Keratinocyte (primary cell): ENCODE measurements around the gene WWC1.

ENCODE experiments used
- CTCF ChIP-seq, 3 experiments: IDR thresholded peaks in 1 of 3; conservative IDR thresholded peaks in 1 of 3; optimal IDR thresholded peaks in 1 of 3; 2 replicates in 2 of 3; 3 replicates in 1 of 3; pipeline versions ENCODE3 to v1.5.1; 2011; ENCODE audit warnings: low read length in 3 of 3, mild to moderate bottlenecking in 3 of 3, moderate library complexity in 2 of 3, control low read depth in 1 of 3, inconsistent platforms in 1 of 3; ENCODE audit not compliant: insufficient read depth in 2 of 3; ENCODE audit errors: extremely low read depth in 1 of 3
- EZH2 ChIP-seq: IDR thresholded peaks from one replicate; pipeline ENCODE4 v1.6.1; 2012; ENCODE audit warnings: inconsistent platforms, mild to moderate bottlenecking, low read length, moderate library complexity

DNA sequence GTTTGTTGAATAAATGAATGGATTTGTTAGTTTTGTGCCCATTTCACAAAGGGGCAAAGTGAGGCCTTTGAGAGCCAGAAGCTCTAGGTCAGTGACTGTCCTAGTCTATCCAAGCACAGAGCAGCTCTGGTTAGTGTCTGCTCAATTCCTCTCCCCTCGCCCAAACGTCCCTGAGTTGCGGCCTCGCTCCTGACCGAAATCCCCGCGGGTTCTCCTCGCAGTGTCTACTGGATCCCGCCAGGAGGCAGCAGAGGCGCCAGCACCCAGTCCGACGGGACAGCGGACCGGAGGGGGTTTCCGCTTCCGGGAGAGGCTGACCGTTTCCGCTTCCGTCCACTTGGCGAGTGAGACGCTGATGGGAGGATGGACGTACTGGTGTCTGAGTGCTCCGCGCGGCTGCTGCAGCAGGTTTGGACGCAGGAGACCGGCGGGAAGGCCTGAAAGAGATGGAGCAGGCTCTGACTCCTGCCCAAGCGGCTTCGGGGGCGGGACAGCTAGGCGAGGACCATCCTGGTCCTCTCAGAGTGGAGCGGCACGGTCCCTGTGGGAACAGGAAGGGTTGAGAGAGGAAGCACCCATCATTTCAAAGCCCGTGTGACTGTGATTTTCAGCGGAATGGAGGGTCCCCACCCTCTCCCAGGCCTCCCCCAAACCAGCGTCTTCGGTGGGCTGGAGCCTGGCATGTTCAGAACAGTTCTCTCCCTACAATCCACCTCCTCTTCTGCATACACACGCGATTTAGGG is 194.9 kb downstream of the WWC1 start, which contains the start of gene RARS1:
- no peak for TF ChIP-seq EZH2
- TF ChIP-seq CTCF (optimal IDR thresholded peaks at IDR 0.05 in 1 of 3, IDR thresholded peaks at IDR 0.05 in 1 of 3, conservative IDR thresholded peaks at IDR 0.05 in 1 of 3; ENCODE audit: extremely low read depth in 1 of 3, insufficient read depth in 2 of 3, low read length in 3 of 3), result peak; percentile 96 to 99 (median 96)
